Stomach smooth muscle (tissue), 2 donors: ENCODE data around the gene ESF1.

Experiments
- H3K27ac ChIP-seq: one replicate; pipeline ENCODE4 v1.7.0; 2013; ENCODE audit warnings: mild to moderate bottlenecking, low read length, inconsistent platforms
- H3K27me3 ChIP-seq, 2 donors: one replicate each; pipeline ENCODE4 v1.7.0; 2013; ENCODE audit warnings: low read length in 2 of 2; ENCODE audit not compliant: insufficient read depth in 2 of 2, control insufficient read depth in 1 of 2
- H3K36me3 ChIP-seq, 2 donors: one replicate each; pipeline ENCODE4 v1.7.0; 2013; ENCODE audit warnings: low read length in 2 of 2; ENCODE audit not compliant: control insufficient read depth in 2 of 2, insufficient read depth in 2 of 2
- H3K4me1 ChIP-seq: one replicate; pipeline ENCODE4 v1.7.0; 2013; ENCODE audit warnings: low read length; ENCODE audit not compliant: control insufficient read depth, insufficient read depth
- H3K4me3 ChIP-seq, 2 donors: one replicate each; pipeline ENCODE4 v1.7.0; 2013; ENCODE audit warnings: low read length in 2 of 2
- H3K9ac ChIP-seq, 2 donors: one replicate each; pipeline ENCODE4 v1.7.0; 2013; ENCODE audit warnings: low read length in 2 of 2, mild to moderate bottlenecking in 1 of 2
- H3K9me3 ChIP-seq, 2 donors: one replicate each; pipeline ENCODE4 v1.7.0; 2013; ENCODE audit warnings: low read length in 2 of 2; ENCODE audit not compliant: control insufficient read depth in 2 of 2
- donor health status: healthy.
- donor health status: Pancreatic carcinoma.

The ESF1 gene

GRCh38 chr20:13700761-13701160, 84.0 kb downstream of the ESF1 start:
- Histone ChIP-seq H3K4me3 (no peak overlapping the region), H3K27ac (no peak overlapping the region), H3K4me1 (no peaks in the 10 kb centered on the region), H3K9ac (no peak overlapping the region), H3K36me3 (no peaks in the 10 kb centered on the region), H3K9me3 (no peaks in the 10 kb centered on the region), H3K27me3 (no peaks in the 10 kb centered on the region)

- H3K9me3 ChIP-seq, result no peaks in the 10 kb centered on the region
- H3K4me1 ChIP-seq, result no peaks in the 10 kb centered on the region
- H3K9ac ChIP-seq, result no peak overlapping the region
- H3K27me3 ChIP-seq, result no peaks in the 10 kb centered on the region
- no peaks in the 10 kb centered on the region for H3K36me3 ChIP-seq
- H3K4me3 ChIP-seq, result no peak overlapping the region
- no peak overlapping the region for H3K27ac ChIP-seq
Measured at GRCh38 chr20:13694420-13695150, 90.1 kb downstream of the ESF1 start.

DNA sequence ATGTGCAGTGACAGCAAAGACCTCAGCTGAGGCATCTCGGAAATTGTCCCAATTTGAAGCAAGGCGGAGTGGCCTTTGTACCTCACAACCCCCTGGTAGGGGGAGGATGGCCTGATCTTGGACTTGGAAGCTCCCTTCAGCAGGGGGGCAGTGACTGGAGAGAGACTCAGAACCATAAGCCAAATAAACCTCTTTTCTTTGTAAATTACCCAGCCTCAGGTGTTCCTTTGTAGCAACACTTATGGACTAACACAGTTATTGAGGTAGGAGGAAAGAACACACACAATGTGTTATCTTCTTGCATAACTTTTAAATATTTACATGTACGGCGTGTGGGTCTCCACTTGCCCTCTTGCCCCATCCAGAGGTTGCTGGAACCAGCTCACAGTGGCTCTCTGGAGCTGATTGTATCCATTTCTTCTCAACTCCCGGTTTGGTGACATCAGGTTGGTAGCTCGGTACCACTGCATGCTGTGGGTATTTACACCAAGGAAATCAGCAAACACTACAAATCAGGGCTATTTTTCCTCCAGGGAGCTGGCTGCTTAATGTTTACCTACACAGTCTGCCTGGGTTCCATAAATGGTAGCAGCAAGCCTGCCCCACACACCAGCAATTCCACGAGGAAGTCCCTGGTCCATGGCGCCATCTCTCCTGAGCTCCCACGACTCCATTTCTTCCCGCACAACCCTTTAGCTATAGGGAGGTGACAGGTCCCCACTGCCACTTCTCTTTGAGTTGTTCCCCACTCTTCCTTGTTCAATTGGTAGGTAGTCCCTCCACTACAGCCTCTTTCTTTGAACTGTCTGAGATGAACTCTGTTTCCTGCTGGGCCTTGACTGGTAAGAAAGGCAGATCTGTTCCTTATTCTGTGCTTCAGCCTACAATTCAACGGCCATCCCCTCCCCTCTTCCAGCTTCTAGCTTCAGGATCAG, 91.7 kb downstream of the ESF1 start:
- no peaks in the 10 kb centered on the region for H3K4me1 ChIP-seq
- H3K36me3 ChIP-seq, result no peaks in the 10 kb centered on the region
- H3K27me3 ChIP-seq, result no peaks in the 10 kb centered on the region
- H3K27ac ChIP-seq, result no peak overlapping the region
- no peak overlapping the region for H3K9ac ChIP-seq
- no peaks in the 10 kb centered on the region for H3K9me3 ChIP-seq
- H3K4me3 ChIP-seq, result no peak overlapping the region

- Histone ChIP-seq H3K4me1 (no peaks in the 10 kb centered on the region), H3K27ac (no peak overlapping the region), H3K9me3 (no peaks in the 10 kb centered on the region), H3K27me3 (no peaks in the 10 kb centered on the region), H3K9ac (no peak overlapping the region), H3K36me3 (no peaks in the 10 kb centered on the region), H3K4me3 (no peak overlapping the region)
Measured at GRCh38 chr20:13690943-13691342, 93.8 kb downstream of the ESF1 start.

- no peaks in the 10 kb centered on the region for H3K4me1 ChIP-seq
- H3K9ac ChIP-seq, result no peak overlapping the region
- H3K27ac ChIP-seq, result no peak overlapping the region
- no peak overlapping the region for H3K4me3 ChIP-seq
- no peaks in the 10 kb centered on the region for H3K27me3 ChIP-seq
- H3K36me3 ChIP-seq, result no peaks in the 10 kb centered on the region
- H3K9me3 ChIP-seq, result no peaks in the 10 kb centered on the region
Measured at GRCh38 chr20:13687815-13688214, 96.9 kb downstream of the ESF1 start.

DNA sequence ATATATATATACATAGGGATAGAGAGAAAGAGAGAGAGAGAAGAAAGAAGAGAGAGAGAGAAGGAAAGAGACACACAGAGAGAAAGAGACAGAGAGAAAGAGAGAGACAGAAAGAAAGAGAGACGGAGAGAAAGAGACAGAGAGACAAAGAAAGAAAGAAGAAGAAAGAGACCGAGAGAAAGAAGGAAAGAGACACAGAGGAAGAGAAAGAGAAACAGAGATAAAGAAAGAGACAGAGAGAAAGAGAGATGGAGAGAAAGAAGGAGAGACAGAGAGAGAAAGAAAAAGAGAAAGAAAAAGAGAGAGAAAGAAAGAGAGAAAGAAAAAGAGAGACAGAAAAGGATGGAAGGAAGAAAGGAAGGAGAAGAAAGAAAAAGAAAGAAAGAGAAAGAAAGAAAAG, 99.1 kb downstream of the ESF1 start:
- Histone ChIP-seq H3K4me3 (no peak overlapping the region), H3K4me1 (no peaks in the 10 kb centered on the region), H3K27me3 (no peaks in the 10 kb centered on the region), H3K27ac (no peak overlapping the region), H3K36me3 (no peaks in the 10 kb centered on the region), H3K9ac (no peak overlapping the region), H3K9me3 (no peaks in the 10 kb centered on the region)

DNA sequence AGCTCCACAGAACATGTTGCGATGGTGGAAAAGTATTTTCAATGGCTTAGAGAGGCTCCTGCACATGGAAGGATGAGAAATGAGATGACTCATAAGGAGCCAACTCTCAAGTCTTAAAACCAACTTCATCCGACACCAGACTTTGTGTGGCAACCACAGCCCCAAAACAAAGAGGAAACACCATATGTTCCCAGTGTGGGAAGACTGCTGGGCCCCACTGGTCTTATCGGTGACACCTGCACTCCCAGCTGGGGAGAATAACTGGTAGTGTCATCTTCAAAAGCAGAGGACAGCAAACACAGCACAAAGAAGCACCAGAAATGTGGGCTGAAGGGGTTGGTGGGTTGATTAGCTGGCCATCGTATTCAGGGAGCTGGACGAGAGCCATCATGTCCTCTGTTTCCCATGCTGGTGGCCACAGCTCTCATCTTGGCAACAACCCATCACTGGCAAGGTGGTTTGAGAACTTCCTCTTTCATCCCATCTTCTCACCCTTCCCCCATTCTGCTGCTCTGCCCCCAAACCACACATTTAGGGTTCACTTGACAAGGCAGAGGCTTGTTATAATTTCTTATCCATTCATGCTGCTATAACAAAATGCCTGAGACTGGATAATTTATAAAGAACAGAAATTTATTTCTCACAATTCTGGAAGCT, 100.0 kb downstream of the ESF1 start:
- no peaks in the 10 kb centered on the region for H3K27me3 ChIP-seq
- no peak overlapping the region for H3K27ac ChIP-seq
- H3K9ac ChIP-seq, result no peak overlapping the region
- H3K4me1 ChIP-seq, result no peaks in the 10 kb centered on the region
- no peak overlapping the region for H3K4me3 ChIP-seq
- H3K9me3 ChIP-seq, result no peaks in the 10 kb centered on the region
- no peaks in the 10 kb centered on the region for H3K36me3 ChIP-seq

DNA sequence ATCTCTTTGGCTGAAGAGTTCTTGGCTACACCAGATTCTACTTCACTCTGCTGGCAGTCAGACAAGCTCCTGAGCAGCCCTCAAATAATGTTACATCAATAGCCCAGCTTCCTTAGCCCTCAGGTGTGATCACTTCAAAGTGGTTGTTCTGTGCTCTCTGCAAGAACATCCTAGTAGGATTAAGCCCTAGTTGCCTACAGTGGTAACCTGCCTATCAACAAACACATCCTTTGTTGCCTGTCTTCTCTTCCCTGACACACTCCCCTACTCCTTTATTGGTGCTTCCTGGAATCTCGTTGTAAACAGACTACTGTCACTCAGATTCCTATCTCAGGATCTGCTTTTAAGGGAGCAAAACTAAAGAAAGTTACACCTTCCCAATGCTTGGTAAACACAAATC, 100.9 kb downstream of the ESF1 start:
- Histone ChIP-seq H3K27me3 (no peaks in the 10 kb centered on the region), H3K9me3 (no peaks in the 10 kb centered on the region), H3K4me3 (no peak overlapping the region), H3K27ac (no peak overlapping the region), H3K9ac (no peak overlapping the region), H3K36me3 (no peaks in the 10 kb centered on the region), H3K4me1 (no peaks in the 10 kb centered on the region)

DNA sequence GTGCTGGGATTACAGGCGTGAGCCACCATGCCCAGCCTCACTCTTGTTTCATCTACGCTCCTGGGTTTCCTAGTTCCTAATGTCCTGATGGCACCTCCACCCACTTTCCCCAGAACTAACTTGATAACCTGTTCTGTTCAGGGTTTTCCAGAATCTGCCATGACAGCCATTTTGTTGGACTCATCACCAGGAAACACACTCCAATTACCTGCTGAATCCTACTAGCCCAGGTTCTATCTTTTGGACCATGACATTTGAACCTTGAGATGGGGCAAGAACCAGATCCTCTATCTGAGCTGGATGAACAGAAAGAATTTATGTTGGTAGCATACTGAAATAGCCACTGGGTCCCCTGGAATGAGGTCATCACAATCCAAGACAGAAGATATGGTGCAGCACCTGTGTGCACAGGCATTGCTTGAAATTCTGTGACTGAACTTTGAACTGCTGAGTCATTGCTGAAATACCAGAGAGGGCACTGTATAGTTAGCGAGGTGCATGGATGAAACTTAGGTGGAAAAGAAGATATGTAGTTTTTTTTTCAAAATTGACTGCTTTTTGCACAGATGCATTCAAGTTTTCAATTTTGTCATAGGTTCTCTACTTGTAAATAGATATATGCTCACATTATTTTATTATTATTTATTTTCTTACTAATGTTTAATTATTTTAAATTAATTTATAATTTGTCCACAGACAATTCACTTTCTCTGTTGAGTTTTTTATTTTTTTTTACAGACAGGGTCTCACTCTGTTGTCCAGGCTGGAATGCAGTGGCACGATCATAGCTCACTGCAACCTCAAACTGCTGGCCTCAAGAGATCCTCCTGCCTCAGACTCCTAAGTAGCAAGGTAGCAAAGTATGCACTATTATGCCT, 103.2 kb downstream of the ESF1 start:
- Histone ChIP-seq H3K9me3 (no peaks in the 10 kb centered on the region), H3K9ac (no peak overlapping the region), H3K4me1 (no peaks in the 10 kb centered on the region), H3K4me3 (no peak overlapping the region), H3K27ac (no peak overlapping the region), H3K36me3 (no peaks in the 10 kb centered on the region), H3K27me3 (no peaks in the 10 kb centered on the region)

DNA sequence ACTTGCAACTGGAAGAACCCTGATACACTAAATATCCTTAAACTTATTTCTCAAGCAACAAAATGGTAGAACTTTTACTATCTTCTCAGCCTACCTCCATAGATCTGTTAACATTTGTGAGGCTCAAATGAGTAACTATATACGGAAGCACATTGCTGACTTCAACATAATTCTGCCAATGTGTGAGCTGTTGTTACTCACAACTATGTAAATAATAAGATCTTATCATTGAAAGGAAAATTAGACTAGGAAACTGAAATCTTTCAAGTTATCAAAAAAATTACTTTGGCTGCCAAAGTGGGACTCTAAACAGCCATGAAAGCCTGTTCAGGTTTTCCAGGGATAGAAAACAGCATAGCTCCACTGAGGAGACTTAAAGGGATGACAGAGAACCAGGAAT, 105.8 kb downstream of the ESF1 start:
- no peak overlapping the region for H3K9ac ChIP-seq
- H3K27ac ChIP-seq, result no peak overlapping the region
- no peak overlapping the region for H3K4me3 ChIP-seq
- H3K4me1 ChIP-seq, result no peaks in the 10 kb centered on the region
- H3K9me3 ChIP-seq, result no peaks in the 10 kb centered on the region
- no peaks in the 10 kb centered on the region for H3K36me3 ChIP-seq
- H3K27me3 ChIP-seq, result no peaks in the 10 kb centered on the region
